Stimulated activated CD4-positive, alpha-beta T cell treated with anti-CD3 and anti-CD28 coated beads, Interleukin-1b, Interleukin-23, amount 100 ng/mL, for 4 hours (primary cell): ENCODE measurements around the gene EPB41L4A.
A peak's percentile ranks its signal among the peaks of the same experiment; 100 is the strongest.
"Not testable (repeated sequence)": the region's sequence is repeated elsewhere in the genome, so short reads cannot be mapped to it uniquely, and the experiment has no call there.

Experiments used
- DNase-seq, 2 donors: peaks; one replicate each; pipeline ENCODE4 v3.0.0-alpha.2; 2020; ENCODE audit warnings: low read depth in 2 of 2

EPB41L4A gene

GRCh38 chr5:112419164-112419985 is at the start of gene EPB41L4A:
Gene EPB41L4A (minus strand): TSS chr5:112419277. CDS start chr5:112419039, 238 bp downstream.
- no peak for DNase-seq

- DNase-seq = no peak
These were observed 48.4 kb upstream of the EPB41L4A start for GRCh38 chr5:112467485-112467884.

- not testable (repeated sequence) for DNase-seq
These were observed 47.2 kb upstream of the EPB41L4A start for GRCh38 chr5:112466261-112466660.

- not testable (repeated sequence) for DNase-seq
These were observed 28.2 kb upstream of the EPB41L4A start for GRCh38 chr5:112447187-112447760.

- no peak for DNase-seq
These were observed 26.7 kb upstream of the EPB41L4A start for GRCh38 chr5:112445626-112446350.

GRCh38 chr5:112443932-112444331 is 24.9 kb upstream of the EPB41L4A start:
- not testable (repeated sequence) for DNase-seq

GRCh38 chr5:112440031-112440430 is 21.0 kb upstream of the EPB41L4A start:
- no peak for DNase-seq

- no peak for DNase-seq
These were observed 17.1 kb upstream of the EPB41L4A start for GRCh38 chr5:112436144-112436543.

- DNase-seq = no peak
These were observed 15.6 kb upstream of the EPB41L4A start for GRCh38 chr5:112434641-112435040.

- DNase-seq = not testable (repeated sequence)
These were observed 7.1 kb upstream of the EPB41L4A start for GRCh38 chr5:112426202-112426601.

- no peak for DNase-seq
These were observed 1.1 kb upstream of the EPB41L4A start for GRCh38 chr5:112419986-112420864.

GRCh38 chr5:112418659-112419163 is 366 bp downstream of the EPB41L4A start:
- DNase-seq = no peak

GRCh38 chr5:112417931-112418658 is 982 bp downstream of the EPB41L4A start:
- peak in 1 of 2 donors; percentile 26 for DNase-seq

- no peak for DNase-seq
These were observed 3.5 kb downstream of the EPB41L4A start for GRCh38 chr5:112415552-112415951.

- no peak for DNase-seq
These were observed 5.5 kb downstream of the EPB41L4A start for GRCh38 chr5:112413611-112414010.

GRCh38 chr5:112412346-112412745 is 6.7 kb downstream of the EPB41L4A start:
- no peak for DNase-seq

- no peak for DNase-seq
These were observed 7.2 kb downstream of the EPB41L4A start for GRCh38 chr5:112411903-112412302.

GRCh38 chr5:112407666-112408065 is 11.4 kb downstream of the EPB41L4A start:
- no peak for DNase-seq

GRCh38 chr5:112407240-112407639 is 11.8 kb downstream of the EPB41L4A start:
- DNase-seq = no peak

- DNase-seq = no peak
These were observed 16.0 kb downstream of the EPB41L4A start for GRCh38 chr5:112403069-112403468.

GRCh38 chr5:112401924-112402323 is 17.2 kb downstream of the EPB41L4A start:
- DNase-seq = no peak
